K562 (cell line): ENCODE data around the gene S100A10. TPM values are rescaled to one million over a fixed set of nuclear protein-coding genes. Genes with fewer than 3 reads are reported as not detected.

Source experiments
- ATAC-seq: fragments of 200-7000 bp; cut with Tn5 transposase; 3 replicates; pipeline ENCODE4 v1.9.1; 2020; ENCODE audit warnings: moderate library complexity
- BruUV-seq: library from RNA; stranded (reverse); fragments of 400-500 nt; replicated peaks from 2 replicates; lab custom pipeline; 2021; lab: Mats Ljungman, UMichigan
- CTCF ChIA-PET: fragments of 300-600 bp; formaldehyde crosslinking; extraction: SDS; loops from one replicate; lab custom pipeline; 2021; ENCODE audit warnings: low intra/inter-chr PET ratio; lab: Yijun Ruan, JAX
- POLR2A ChIA-PET: fragments of 300-600, 350-650 bp; sonication (Branson Sonifier 250); formaldehyde crosslinking; extraction: SDS; loops from one replicate; lab custom pipeline; 2021; ENCODE audit warnings: antibody characterized with exemption, inconsistent platforms; lab: Yijun Ruan, JAX
- DNase-seq, 4 experiments: peaks; one replicate each; pipeline versions ENCODE4 v3.0.0 to v3.0.0-alpha.2; 2011 to 2018; ENCODE audit warnings: low spot score in 3 of 4, mixed read lengths in 3 of 4; ENCODE audit errors: extremely low read depth in 1 of 4
- FAIRE-seq: peaks from 2 replicates; lab custom pipeline; 2011; peaks lifted over from hg19 to GRCh38; lab: Jason Lieb, UNC
- H2AFZ ChIP-seq: 2 replicates; pipeline ENCODE4 v1.6.0; 2011; ENCODE audit warnings: low read depth, low read length, control low read depth, inconsistent platforms
- H3K27ac ChIP-seq: fragments of 200-600 bp; 3 replicates; pipeline ENCODE4 v1.8.0; 2011; ENCODE audit warnings: low read depth, mild to moderate bottlenecking, control low read depth, inconsistent platforms, low read length, moderate library complexity, mixed read lengths; ENCODE audit errors: extremely low read depth
- H3K27me3 ChIP-seq, 2 experiments: fragments of 300-600 bp in 1 of 2; 2 replicates in 1 of 2; 3 replicates in 1 of 2; pipeline versions ENCODE4 v1.6.0 to v1.8.0; 2011; ENCODE audit warnings: inconsistent platforms in 2 of 2, low read length in 2 of 2, mild to moderate bottlenecking in 1 of 2, mixed read lengths in 1 of 2, moderate library complexity in 1 of 2; ENCODE audit not compliant: control insufficient read depth in 2 of 2, insufficient read depth in 2 of 2
- H3K36me3 ChIP-seq: fragments of 300-600 bp; 3 replicates; pipeline ENCODE4 v1.8.0; 2011; ENCODE audit warnings: mild to moderate bottlenecking, low read length, inconsistent platforms; ENCODE audit not compliant: control insufficient read depth, insufficient read depth
- H3K4me1 ChIP-seq, 2 experiments: fragments of 200-600 bp in 1 of 2; replicated peaks in 1 of 2; 2 replicates in 1 of 2; 3 replicates in 1 of 2; pipeline versions ENCODE4 v1.5.1 to v1.8.0; 2011; ENCODE audit warnings: inconsistent platforms in 2 of 2, low read length in 2 of 2, mild to moderate bottlenecking in 1 of 2, mixed read lengths in 1 of 2, moderate library complexity in 1 of 2; ENCODE audit not compliant: control insufficient read depth in 2 of 2, insufficient read depth in 2 of 2
- H3K4me2 ChIP-seq: 2 replicates; pipeline ENCODE4 v1.6.1; 2011; ENCODE audit warnings: low read length, control low read depth, inconsistent platforms, mixed read lengths; ENCODE audit not compliant: insufficient read depth
- H3K4me3 ChIP-seq: fragments of 200-600 bp; sonication (generic), shearing (Covaris generic); 2 replicates; pipeline ENCODE4 v1.5.1; 2016; ENCODE audit warnings: control low read depth, inconsistent platforms
- H3K79me2 ChIP-seq: fragments of 200-600 bp; 3 replicates; pipeline ENCODE4 v1.8.0; 2011; ENCODE audit warnings: low read length, inconsistent platforms; ENCODE audit not compliant: control insufficient read depth, insufficient read depth
- H3K9ac ChIP-seq, 2 experiments: 2 replicates each; pipeline versions ENCODE4 v1.6.0 to v1.6.1; 2011; ENCODE audit warnings: low read depth in 2 of 2, low read length in 2 of 2, control low read depth in 1 of 2, inconsistent platforms in 1 of 2, mild to moderate bottlenecking in 1 of 2, mixed read lengths in 1 of 2; ENCODE audit not compliant: insufficient read depth in 1 of 2
- H3K9me1 ChIP-seq: one replicate; pipeline ENCODE4 v1.6.0; 2011; ENCODE audit warnings: inconsistent platforms, mild to moderate bottlenecking, low read length, moderate library complexity; ENCODE audit not compliant: control insufficient read depth, insufficient read depth
- H3K9me3 ChIP-seq: replicated peaks from 2 replicates; pipeline ENCODE4 v1.5.1; 2011; ENCODE audit warnings: low read depth, low read length, inconsistent platforms; ENCODE audit not compliant: control insufficient read depth, insufficient read depth
- H4K20me1 ChIP-seq: replicated peaks from 2 replicates; pipeline ENCODE4 v1.6.1; 2011; ENCODE audit warnings: low read length, inconsistent platforms, mixed read lengths; ENCODE audit not compliant: control insufficient read depth, insufficient read depth
- AFF1 ChIP-seq, 2 experiments: fragments of 450-650 bp; IDR thresholded peaks; 2 replicates each; pipeline ENCODE4 v1.6.1; 2018; ENCODE audit warnings: mild to moderate bottlenecking in 2 of 2, low read depth in 1 of 2; ENCODE audit not compliant: partially characterized antibody in 2 of 2
- GABPA ChIP-seq: fragments of 200-800 bp; sonication (Bioruptor generic); conservative IDR thresholded peaks from 2 replicates; pipeline ENCODE4 v1.6.1; 2016; ENCODE audit warnings: low read depth, missing genetic modification characterization, missing compliant biosample characterization
- HNRNPH1 ChIP-seq: fragments of 200-400 bp; formaldehyde crosslinking; optimal IDR thresholded peaks from 2 replicates; pipeline ENCODE3; 2017; ENCODE audit warnings: low read depth, mild to moderate bottlenecking, low read length, moderate library complexity
- PREB ChIP-seq: sonication (generic); formaldehyde crosslinking; IDR thresholded peaks from 2 replicates; pipeline ENCODE4 v1.8.1; 2023; ENCODE audit warnings: mild to moderate bottlenecking, missing genetic modification reagents
- RBM39 ChIP-seq: fragments of 200-400 bp; formaldehyde crosslinking; optimal IDR thresholded peaks from 2 replicates; pipeline ENCODE3; 2018; ENCODE audit warnings: low read depth, low read length
- TCF15 ChIP-seq: fragments of 250-450 bp; sonication (Bioruptor Pico); IDR thresholded peaks from 2 replicates; pipeline ENCODE4 v1.8.0; 2022; ENCODE audit warnings: moderate library complexity, mild to moderate bottlenecking, inconsistent platforms
- ZBTB9 ChIP-seq: fragments of 450-650 bp; formaldehyde crosslinking; IDR thresholded peaks from 2 replicates; pipeline ENCODE4 v1.4.0; 2020; ENCODE audit warnings: mild to moderate bottlenecking, moderate library complexity
- ZNF24 ChIP-seq: fragments of 450-650 bp; IDR thresholded peaks from 2 replicates; pipeline ENCODE4 v1.6.1; 2016
- WGBS: fragments of 100-300 bp; shearing (Covaris generic); methylation state at CpG from one replicate; pipeline ENCODE4 v1.1.6; 2016; ENCODE audit warnings: low coverage, mixed read lengths; ENCODE audit not compliant: insufficient coverage; ENCODE audit errors: missing lambda C conversion rate; 5-methylcytosine and 5-hydroxymethylcytosine counted together
- in situ Hi-C: fragments of 300-500 bp; cut with MboI; formaldehyde crosslinking; loops from 4 replicates; pipeline ENCODE4 v1.15.0; 2018; ENCODE audit warnings: inconsistent platforms, mixed read lengths
- intact Hi-C: fragments of 100-400 bp; cut with micrococcal nuclease; formaldehyde crosslinking; loops from 2 replicates; pipeline ENCODE4 v1.14.2; 2022
- polyA plus RNA-seq, 8 experiments: library from polyadenylated mRNA; depleted of rRNA in 4 of 8; stranded (reverse) in 5 of 8; unstranded in 3 of 8; fragments of >200 nt; fragmentation: Nextera tagmentation in 2 of 8; fragmentation: Illumina TruSeq in 1 of 8; extraction: Ambion mirVana in 2 of 8; extraction: Trizol in 1 of 8; gene quantifications; 2 replicates each; pipeline versions ENCODE4 v1.2.1 to v1.2.3, GENCODE V29; 2011 to 2014; ENCODE audit warnings: inconsistent platforms in 1 of 8, missing spikeins in 1 of 8
- total RNA-seq, 7 experiments: library from RNA; depleted of rRNA in 6 of 7; stranded (reverse); fragments of >200 nt in 6 of 7; fragmentation: Illumina TruSeq in 2 of 7; extraction: Trizol in 2 of 7; gene quantifications; 2 replicates each; pipeline versions ENCODE4 v1.2.1 to v1.2.3, GENCODE V29; 2011 to 2021; ENCODE audit warnings: low replicate concordance in 1 of 7

S100A10 gene
- total and polyA plus RNA-seq, 9 of the 15 experiments (the other 6 are each of a cell fraction or from before 2014, with no cell fraction given) = 0.32 to 1.6 (median 0.50) TPM; not detected in 3

GRCh38 chr1:151985768-151986167, 7.9 kb downstream of the S100A10 start:
- no peaks in the 10 kb centered on the region for H3K9me1 ChIP-seq
- CTCF ChIA-PET = no interaction called here
- no peaks in the 10 kb centered on the region for H3K36me3 ChIP-seq
- H3K4me1 ChIP-seq = no peaks in the 10 kb centered on the region
- H3K4me2 ChIP-seq = no peak overlapping the region
- H3K79me2 ChIP-seq = no peaks in the 10 kb centered on the region
- BruUV-seq = no TSS peak
- ATAC-seq (no peak), FAIRE-seq (no peak), DNase-seq (no peak)
- POLR2A ChIA-PET = interaction anchor here (0.9 to 1.1 kb wide), 2 partner anchors 9 to 16 kb away, joined by 4 to 6 read pairs; no protein-coding TSS in a partner anchor
- H4K20me1 ChIP-seq = no peaks in the 10 kb centered on the region
- H3K27me3 ChIP-seq = peaks cover 12 to 44% of the 10 kb centered on the region in 2 experiments
- no peak overlapping the region for H3K27ac ChIP-seq
- intact Hi-C loops (no loop called here), in situ Hi-C loops (no loop called here)
- no peak overlapping the region for H3K9ac ChIP-seq
- no peak overlapping the region for H3K4me3 ChIP-seq
- WGBS = 15% methylated on average over 1 of the region's 1 CpG
- no peaks in the 10 kb centered on the region for H3K9me3 ChIP-seq
- H2AFZ ChIP-seq = no peak overlapping the region
- TF ChIP-seq ZBTB9 (CRISPR knock-in tag) (no peak), ZNF24 (peak; percentile 73; the same call in 1 of the 2 replicates)

GRCh38 chr1:151985270-151985669, 8.4 kb downstream of the S100A10 start:
- no peaks in the 10 kb centered on the region for H4K20me1 ChIP-seq
- H3K4me1 ChIP-seq = no peaks in the 10 kb centered on the region
- in situ Hi-C loops = no loop called here
- TF ChIP-seq GABPA (tag) = no peak
- TF ChIP-seq PREB = no peak
- no peak for TF ChIP-seq HNRNPH1
- no peak for TF ChIP-seq RBM39
- TF ChIP-seq TCF15 (CRISPR knock-in tag) = no peak
- no peak for TF ChIP-seq AFF1 (IDR thresholded peaks at IDR 0.05; ENCODE audit: low read depth in 1 of 2, partially characterized antibody in 2 of 2)

More at GRCh38 chr1:151985270-151985669, 8.4 kb downstream of the S100A10 start:
- Histone ChIP-seq H3K9ac (no peak overlapping the region), H3K9me1 (no peaks in the 10 kb centered on the region), H3K9me3 (no peaks in the 10 kb centered on the region), H3K27me3 (peaks cover 16 to 43% of the 10 kb centered on the region in 2 experiments), H3K36me3 (no peaks in the 10 kb centered on the region), H3K27ac (no peak overlapping the region), H2AFZ (no peak overlapping the region), H3K4me3 (no peak overlapping the region), H3K4me2 (no peak overlapping the region), H3K79me2 (no peaks in the 10 kb centered on the region)
- BruUV-seq = no TSS peak
- CTCF ChIA-PET = no interaction called here
- DNase-seq = no peak
- WGBS = 0% methylated on average over 2 of the region's 2 CpGs
- POLR2A ChIA-PET = interaction anchor here (0.9 to 1.1 kb wide), 2 partner anchors 9 to 16 kb away, joined by 4 to 6 read pairs; no protein-coding TSS in a partner anchor
- no peak for ATAC-seq
- FAIRE-seq = no peak
- intact Hi-C loops = no loop called here
